ENCODE results near the gene RAE1.
A peak's percentile ranks its signal among the peaks of the same experiment; 100 is the strongest.

RAE1 gene

DNA sequence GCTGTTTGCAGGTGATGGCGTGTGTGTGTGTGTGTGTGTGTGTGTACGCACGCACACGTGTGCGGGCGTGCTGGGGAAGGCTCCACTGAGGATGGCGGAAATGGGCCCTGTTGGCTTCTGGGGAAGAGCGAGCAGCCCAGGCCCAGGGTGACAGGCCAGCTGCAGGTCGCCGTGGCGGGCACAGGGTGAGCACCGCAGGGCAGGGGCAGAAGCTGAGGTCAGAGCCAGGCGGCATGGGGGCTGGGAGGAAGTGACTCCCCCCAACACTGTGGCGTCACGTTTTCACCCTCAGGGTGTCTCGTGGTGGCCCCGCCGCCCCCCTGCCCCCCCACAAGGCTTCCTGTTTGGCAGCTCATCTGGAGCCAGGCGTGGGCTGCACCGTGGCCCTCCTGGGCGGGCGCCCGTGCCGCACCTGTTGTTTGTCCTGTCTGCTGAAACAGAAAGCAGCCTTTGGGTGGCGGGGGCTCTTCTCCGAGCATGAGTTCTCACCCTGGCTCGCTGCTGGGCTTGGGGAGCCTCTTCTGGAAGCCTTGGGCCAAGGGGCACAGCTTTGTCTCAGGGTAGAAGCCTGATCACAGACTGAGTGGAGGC, 47.3 kb downstream of the RAE1 start:
- ChIA-PET CTCF (interaction anchor here (0.9 to 3.4 kb wide), 14 partner anchors 8 to 100 kb away, joined by 3 to 13 read pairs (median 4); no protein-coding TSS in a partner anchor), POLR2A (interaction anchor here (0.5 to 2.7 kb wide), 10 partner anchors 9 to 86 kb away, joined by 3 to 15 read pairs (median 3); no protein-coding TSS in a partner anchor)
- TF ChIP-seq, protein P1, sequence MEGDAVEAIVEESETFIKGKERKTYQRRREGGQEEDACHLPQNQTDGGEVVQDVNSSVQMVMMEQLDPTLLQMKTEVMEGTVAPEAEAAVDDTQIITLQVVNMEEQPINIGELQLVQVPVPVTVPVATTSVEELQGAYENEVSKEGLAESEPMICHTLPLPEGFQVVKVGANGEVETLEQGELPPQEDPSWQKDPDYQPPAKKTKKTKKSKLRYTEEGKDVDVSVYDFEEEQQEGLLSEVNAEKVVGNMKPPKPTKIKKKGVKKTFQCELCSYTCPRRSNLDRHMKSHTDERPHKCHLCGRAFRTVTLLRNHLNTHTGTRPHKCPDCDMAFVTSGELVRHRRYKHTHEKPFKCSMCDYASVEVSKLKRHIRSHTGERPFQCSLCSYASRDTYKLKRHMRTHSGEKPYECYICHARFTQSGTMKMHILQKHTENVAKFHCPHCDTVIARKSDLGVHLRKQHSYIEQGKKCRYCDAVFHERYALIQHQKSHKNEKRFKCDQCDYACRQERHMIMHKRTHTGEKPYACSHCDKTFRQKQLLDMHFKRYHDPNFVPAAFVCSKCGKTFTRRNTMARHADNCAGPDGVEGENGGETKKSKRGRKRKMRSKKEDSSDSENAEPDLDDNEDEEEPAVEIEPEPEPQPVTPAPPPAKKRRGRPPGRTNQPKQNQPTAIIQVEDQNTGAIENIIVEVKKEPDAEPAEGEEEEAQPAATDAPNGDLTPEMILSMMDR (IDR thresholded peaks at IDR 0.05; ENCODE audit: control extremely low read depth, extremely low read depth, low read depth, missing control alignments): no peak
- DNase-seq (ENCODE audit: extremely low spot score): peak; percentile 85

GRCh38 chr20:57398901-57399535, 48.0 kb downstream of the RAE1 start:
- ChIA-PET POLR2A (interaction anchor here (0.9 to 2.7 kb wide), 6 partner anchors 10 to 82 kb away, joined by 3 to 15 read pairs (median 6); no protein-coding TSS in a partner anchor), CTCF (interaction anchor here (0.7 to 3.4 kb wide), 15 partner anchors 9 to 99 kb away, joined by 3 to 13 read pairs (median 4); no protein-coding TSS in a partner anchor)
- TF ChIP-seq, protein P1 (IDR thresholded peaks at IDR 0.05; ENCODE audit: control extremely low read depth, extremely low read depth, low read depth, missing control alignments): no peak

GRCh38 chr20:57399587-57400155, 48.6 kb downstream of the RAE1 start:
- ChIA-PET POLR2A (interaction anchor here (0.9 to 2.7 kb wide), 4 partner anchors 10 to 74 kb away, joined by 3 to 15 read pairs (median 4); no protein-coding TSS in a partner anchor), CTCF (interaction anchor here (1.0 to 3.4 kb wide), 14 partner anchors 10 to 96 kb away, joined by 3 to 13 read pairs (median 4); no protein-coding TSS in a partner anchor)
- peak; percentile 83 for DNase-seq (ENCODE audit: extremely low spot score)
- TF ChIP-seq, protein P1 (IDR thresholded peaks at IDR 0.05; ENCODE audit: control extremely low read depth, extremely low read depth, low read depth, missing control alignments): no peak

More at GRCh38 chr20:57398901-57399535, 48.0 kb downstream of the RAE1 start:
- DNase-seq (ENCODE audit: extremely low spot score): no peak

- TF ChIP-seq, protein P1 (IDR thresholded peaks at IDR 0.05; ENCODE audit: control extremely low read depth, extremely low read depth, low read depth, missing control alignments): peak; percentile 37
- CTCF ChIA-PET: interaction anchor here (1.2 to 3.3 kb wide), 10 partner anchors 10 to 95 kb away, joined by 3 to 13 read pairs (median 4); no protein-coding TSS in a partner anchor
- POLR2A ChIA-PET: interaction anchor here (1.3 kb wide), 1 partner anchor 23 kb away, joined by 4 read pairs; no protein-coding TSS in a partner anchor
- DNase-seq (ENCODE audit: extremely low spot score): peak; percentile 75
These were observed 49.2 kb downstream of the RAE1 start for GRCh38 chr20:57400231-57400701.

- TF ChIP-seq, protein P1 (IDR thresholded peaks at IDR 0.05; ENCODE audit: control extremely low read depth, extremely low read depth, low read depth, missing control alignments): no peak
- DNase-seq (ENCODE audit: extremely low spot score): peak; percentile 73
- CTCF ChIA-PET: interaction anchor here (0.9 to 3.3 kb wide), 11 partner anchors 11 to 95 kb away, joined by 3 to 13 read pairs (median 4); no protein-coding TSS in a partner anchor
- POLR2A ChIA-PET: interaction anchor here (1.6 to 4.0 kb wide), 2 partner anchors 10 to 12 kb away, joined by 7 to 15 read pairs; partner anchors contain the start of gene RBM38
These were observed 49.9 kb downstream of the RAE1 start for GRCh38 chr20:57400821-57401564.
